Transverse colon (tissue), 4 donors: ENCODE measurements around the gene NOLC1. TPM values are rescaled to one million over a fixed set of nuclear protein-coding genes. Genes with fewer than 3 reads are reported as not detected.

Source experiments
- DNase-seq: peaks from one replicate; pipeline ENCODE4 v3.0.0-alpha.2; 2019
- H3K27ac ChIP-seq, 4 donors: fragments of 200-600 bp; sonication (generic); 2 replicates each; pipeline ENCODE4 v1.5.1; 2016 to 2018; ENCODE audit warnings: inconsistent platforms in 4 of 4
- H3K27me3 ChIP-seq: fragments of 200-600 bp; sonication (generic); 2 replicates; pipeline ENCODE4 v1.5.1; 2017; ENCODE audit warnings: inconsistent platforms
- H3K36me3 ChIP-seq, 4 donors: fragments of 200-600 bp; sonication (generic); 2 replicates each; pipeline ENCODE4 v1.5.1; 2017 to 2019; ENCODE audit warnings: inconsistent platforms in 4 of 4
- H3K4me1 ChIP-seq, 4 donors: fragments of 200-600 bp; sonication (generic); 2 replicates each; pipeline ENCODE4 v1.5.1; 2017 to 2020; ENCODE audit warnings: inconsistent platforms in 4 of 4
- H3K4me3 ChIP-seq, 4 donors: fragments of 200-600 bp; sonication (generic); 1 replicate in 1 of 4; 2 replicates in 3 of 4; pipeline versions ENCODE4 v1.5.1 to v1.6.1; 2017 to 2019; ENCODE audit warnings: inconsistent platforms in 4 of 4
- H3K9me3 ChIP-seq, 2 donors: fragments of 200-600 bp; sonication (generic); 2 replicates each; pipeline ENCODE4 v1.5.1; 2017 to 2019; ENCODE audit warnings: inconsistent platforms in 2 of 2
- EP300 ChIP-seq: sonication (generic); formaldehyde crosslinking; IDR thresholded peaks from one replicate; pipeline ENCODE4 v1.6.1; 2017; ENCODE audit warnings: antibody characterized with exemption, low read depth
- POLR2A ChIP-seq: fragments of 450-650 bp; IDR thresholded peaks from one replicate; pipeline ENCODE4 v1.6.1; 2016; ENCODE audit warnings: antibody characterized with exemption, mild to moderate bottlenecking, moderate library complexity
- POLR2AphosphoS5 ChIP-seq, 3 donors: sonication (generic); formaldehyde crosslinking; IDR thresholded peaks; one replicate each; pipeline ENCODE4 v1.6.1; 2016; ENCODE audit warnings: antibody characterized with exemption in 3 of 3
- WGBS, 2 donors: methylation state at CpG; one replicate each; pipeline ENCODE4 v1.1.5; 2018; ENCODE audit warnings: low coverage in 1 of 2; 5-methylcytosine and 5-hydroxymethylcytosine counted together
- in situ Hi-C, 4 donors: fragments of 200-750 bp; cut with MboI; loops; one replicate each; pipeline versions ENCODE4 v1.15.0 to v1.15.1; 2017; ENCODE audit warnings: low sequenced_read_pairs in 3 of 4, low pct_ligation_motif_present in 1 of 4, low pct_unique_long_range_greater_than_20kb in 1 of 4
- intact Hi-C: fragments of 100-400 bp; cut with DNase I; formaldehyde crosslinking; loops from one replicate; pipeline ENCODE4 v1.15.1; 2023; ENCODE audit warnings: low total_unique reads
- total RNA-seq, 4 donors: library from RNA; depleted of rRNA; stranded (reverse); fragments of >200 nt; gene quantifications; one replicate each; pipeline ENCODE4 v1.1.0, GENCODE V29; 2016
- TF ChIP-seq, protein P1 (sequence below), 5 experiments: fragments of 200-600 bp in 3 of 5; fragments of 450-650 bp in 2 of 5; sonication (generic) in 3 of 5; IDR thresholded peaks; 1 replicate in 2 of 5; 2 replicates in 3 of 5; pipeline ENCODE4 v1.5.1; 2016 to 2017; ENCODE audit warnings: antibody characterized with exemption in 5 of 5, inconsistent platforms in 3 of 5, mild to moderate bottlenecking in 2 of 5, moderate library complexity in 1 of 5

NOLC1 gene
- total RNA-seq, 4 donors from 2014 or later = 19.1 to 119 (median 35.6) TPM

GRCh38 chr10:102200751-102201640 lies 48.8 kb downstream of the NOLC1 start:
- no peak overlapping the region for H3K27ac ChIP-seq
- intact Hi-C loops (no loop called here), in situ Hi-C loops (no loop called here)
- H3K4me1 ChIP-seq = no peaks in the 10 kb centered on the region
- TF ChIP-seq POLR2A = no peak
- TF ChIP-seq, protein P1, sequence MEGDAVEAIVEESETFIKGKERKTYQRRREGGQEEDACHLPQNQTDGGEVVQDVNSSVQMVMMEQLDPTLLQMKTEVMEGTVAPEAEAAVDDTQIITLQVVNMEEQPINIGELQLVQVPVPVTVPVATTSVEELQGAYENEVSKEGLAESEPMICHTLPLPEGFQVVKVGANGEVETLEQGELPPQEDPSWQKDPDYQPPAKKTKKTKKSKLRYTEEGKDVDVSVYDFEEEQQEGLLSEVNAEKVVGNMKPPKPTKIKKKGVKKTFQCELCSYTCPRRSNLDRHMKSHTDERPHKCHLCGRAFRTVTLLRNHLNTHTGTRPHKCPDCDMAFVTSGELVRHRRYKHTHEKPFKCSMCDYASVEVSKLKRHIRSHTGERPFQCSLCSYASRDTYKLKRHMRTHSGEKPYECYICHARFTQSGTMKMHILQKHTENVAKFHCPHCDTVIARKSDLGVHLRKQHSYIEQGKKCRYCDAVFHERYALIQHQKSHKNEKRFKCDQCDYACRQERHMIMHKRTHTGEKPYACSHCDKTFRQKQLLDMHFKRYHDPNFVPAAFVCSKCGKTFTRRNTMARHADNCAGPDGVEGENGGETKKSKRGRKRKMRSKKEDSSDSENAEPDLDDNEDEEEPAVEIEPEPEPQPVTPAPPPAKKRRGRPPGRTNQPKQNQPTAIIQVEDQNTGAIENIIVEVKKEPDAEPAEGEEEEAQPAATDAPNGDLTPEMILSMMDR (IDR thresholded peaks at IDR 0.05) = no peak
- no peak for TF ChIP-seq EP300
- TF ChIP-seq POLR2AphosphoS5 (IDR thresholded peaks at IDR 0.05) = no peak
- no peak for DNase-seq
- no peaks in the 10 kb centered on the region for H3K36me3 ChIP-seq
- no peaks in the 10 kb centered on the region for H3K27me3 ChIP-seq
- peaks cover 6 to 11% of the 10 kb centered on the region in 2 donors for H3K9me3 ChIP-seq
- 81% methylated on average over 21 of the region's 34 CpGs; no CpG with 5 or more reads in 1 of the 2 donors for WGBS, 2 donors
- no peak overlapping the region for H3K4me3 ChIP-seq

- in situ Hi-C loops (no loop called here), intact Hi-C loops (no loop called here)
- no peaks in the 10 kb centered on the region for H3K4me1 ChIP-seq
- DNase-seq = no peak
- H3K27me3 ChIP-seq = no peaks in the 10 kb centered on the region
- 61 to 92% methylated on average over 1 of the region's 1 CpG for WGBS, 2 donors
- TF ChIP-seq POLR2A = no peak
- TF ChIP-seq EP300 = no peak
- TF ChIP-seq, protein P1 (IDR thresholded peaks at IDR 0.05) = no peak
- no peak for TF ChIP-seq POLR2AphosphoS5 (IDR thresholded peaks at IDR 0.05)
- no peak overlapping the region for H3K4me3 ChIP-seq
- H3K27ac ChIP-seq = no peak overlapping the region
- no peaks in the 10 kb centered on the region for H3K36me3 ChIP-seq
- H3K9me3 ChIP-seq = peaks cover 6 to 11% of the 10 kb centered on the region in 2 donors
These were observed 50.2 kb downstream of the NOLC1 start for GRCh38 chr10:102202386-102202785.

DNA sequence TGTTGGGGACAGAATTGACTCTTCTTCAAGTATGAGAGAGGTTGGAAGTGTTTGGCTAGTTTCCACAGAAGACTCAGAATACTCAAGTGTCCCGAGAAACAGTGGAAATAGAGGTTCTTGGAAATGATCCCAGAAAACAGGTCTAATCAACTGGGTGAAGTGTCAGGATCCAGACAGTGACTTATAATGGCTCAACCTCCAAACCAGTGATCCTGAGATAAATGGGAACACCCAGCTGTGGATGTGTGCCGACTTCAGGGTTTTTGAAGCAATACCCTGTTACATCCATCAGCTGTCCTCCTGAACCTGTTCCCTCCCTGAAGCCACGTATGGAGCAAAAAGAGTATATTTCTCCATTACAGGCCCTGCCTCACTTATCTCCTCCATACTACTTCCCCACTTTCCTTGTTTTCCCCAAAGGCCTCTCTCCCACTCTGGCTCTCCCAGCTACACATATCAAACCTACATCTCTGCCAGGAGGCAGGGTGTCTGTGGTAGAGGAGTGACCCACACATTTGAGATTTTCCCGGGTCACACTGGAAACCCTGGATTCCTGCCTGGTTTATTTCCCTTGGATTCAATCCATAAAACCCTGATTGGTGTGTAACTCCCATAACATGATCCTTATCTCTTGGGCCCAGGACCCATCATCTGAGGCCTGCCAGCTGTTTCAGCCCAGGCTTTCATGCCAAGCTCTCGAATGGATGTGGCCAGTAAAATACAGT lies 56.3 kb downstream of the NOLC1 start:
- DNase-seq = no peak
- H3K4me1 ChIP-seq = peaks cover 0 to 4% (median 0%) of the 10 kb centered on the region in 4 donors
- in situ Hi-C loops (no loop called here), intact Hi-C loops (no loop called here)
- H3K4me3 ChIP-seq = no peak overlapping the region
- no peaks in the 10 kb centered on the region for H3K27me3 ChIP-seq
- H3K9me3 ChIP-seq = peaks cover 6 to 11% of the 10 kb centered on the region in 2 donors
- TF ChIP-seq EP300 = no peak
- TF ChIP-seq POLR2AphosphoS5 (IDR thresholded peaks at IDR 0.05) = no peak
- no peak for TF ChIP-seq POLR2A
- TF ChIP-seq, protein P1 (IDR thresholded peaks at IDR 0.05) = no peak
- no peak overlapping the region for H3K27ac ChIP-seq
- WGBS, 2 donors = 35 to 54% methylated on average over 4 to 5 of the region's 5 CpGs
- H3K36me3 ChIP-seq = no peaks in the 10 kb centered on the region

GRCh38 chr10:102211615-102212299 lies 59.6 kb downstream of the NOLC1 start:
- intact Hi-C loops = no loop called here
- Histone ChIP-seq H3K9me3 (no peaks in the 10 kb centered on the region), H3K27ac (no peak overlapping the region), H3K36me3 (no peaks in the 10 kb centered on the region), H3K27me3 (no peaks in the 10 kb centered on the region), H3K4me3 (no peak overlapping the region), H3K4me1 (peaks cover 0 to 4% (median 0%) of the 10 kb centered on the region in 4 donors)
- in situ Hi-C loops = no loop called here
- WGBS, 2 donors = 81 to 86% methylated on average over 3 of the region's 3 CpGs
- DNase-seq = no peak
- TF ChIP-seq POLR2A = no peak
- TF ChIP-seq POLR2AphosphoS5 (IDR thresholded peaks at IDR 0.05) = no peak
- TF ChIP-seq, protein P1 (IDR thresholded peaks at IDR 0.05) = no peak
- no peak for TF ChIP-seq EP300
